SHP77 treated with DMSO at 0.1 percent for 48 hours (cell line): ENCODE data around the gene FLVCR2.

Source experiments
- DNase-seq: peaks from one replicate; lab custom pipeline; 2025; lab: John Stamatoyannopoulos, UW

Gene FLVCR2

DNA sequence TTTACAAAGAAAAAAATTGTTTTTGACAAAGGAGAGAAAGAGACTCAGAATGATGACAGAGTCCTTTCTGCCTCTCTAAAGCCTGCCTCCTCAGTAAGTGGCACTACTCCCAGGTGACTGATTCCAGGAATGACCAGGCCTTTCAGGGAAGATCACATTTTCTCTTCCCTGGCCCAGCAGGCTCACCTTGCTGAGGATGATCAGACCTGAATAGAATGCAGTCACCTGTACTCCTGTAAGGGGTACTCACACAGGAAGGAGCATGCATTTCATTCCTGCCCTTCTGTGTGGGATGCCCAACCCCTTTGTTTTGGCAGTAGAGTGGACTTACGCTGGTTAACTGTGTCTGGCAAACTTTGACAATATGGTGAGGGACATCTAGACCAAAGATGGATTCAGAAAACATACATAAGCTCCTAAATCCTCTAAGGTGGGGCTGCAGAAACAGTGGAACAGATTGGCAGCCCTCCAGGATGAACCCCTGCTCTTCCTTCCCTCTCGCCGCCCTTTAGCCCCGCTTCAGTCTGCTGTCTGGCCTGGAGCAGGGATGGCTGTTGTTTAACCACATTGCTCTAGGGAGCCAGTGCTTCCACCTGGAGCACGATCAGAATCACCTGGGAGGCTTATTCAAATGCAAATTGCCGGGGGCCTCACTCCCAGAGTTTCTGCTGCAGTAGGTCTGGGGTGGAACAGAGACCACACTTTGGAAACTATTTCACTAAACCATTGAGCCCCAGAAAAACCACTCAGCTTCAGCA, 52.5 kb downstream of the FLVCR2 start:
- no peak for DNase-seq

DNA sequence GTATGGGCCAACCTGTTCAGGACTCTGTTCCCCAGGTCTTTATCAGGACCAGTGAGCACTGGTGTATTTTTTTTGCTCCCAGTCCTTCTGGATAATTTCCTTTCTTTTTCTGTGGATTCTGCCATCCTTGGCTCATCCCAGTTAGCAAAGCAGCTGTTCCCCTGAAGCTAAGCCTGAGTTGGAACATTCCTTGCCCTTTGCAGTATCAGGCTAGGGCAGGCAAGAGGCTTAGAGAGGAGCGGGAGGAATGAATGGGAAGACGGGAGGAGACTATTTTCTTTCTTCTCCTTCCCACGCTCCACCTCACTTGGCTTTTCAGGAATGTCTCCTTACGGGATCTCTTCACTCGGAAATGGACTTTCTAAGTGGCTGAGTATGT, 53.0 kb downstream of the FLVCR2 start:
- no peak for DNase-seq

DNA sequence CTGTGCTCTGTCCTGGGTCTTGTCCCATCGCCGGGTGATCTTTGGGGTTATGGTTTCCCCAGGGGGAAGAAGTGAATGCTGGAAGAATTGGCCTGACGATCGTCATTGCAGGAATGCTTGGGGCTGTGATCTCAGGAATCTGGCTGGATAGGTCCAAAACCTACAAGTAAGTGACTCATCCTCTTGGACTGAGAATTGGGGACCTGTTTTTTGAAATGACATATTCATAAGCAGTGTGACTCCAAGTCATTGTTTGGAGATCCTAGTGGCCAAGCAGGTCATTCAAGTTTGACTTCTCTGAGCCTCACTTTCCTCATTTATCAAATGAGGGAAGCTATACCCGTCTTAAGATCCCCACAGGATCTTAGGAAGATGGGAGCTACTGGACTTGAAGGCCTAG, 56.4 kb downstream of the FLVCR2 start:
- no peak for DNase-seq

DNA sequence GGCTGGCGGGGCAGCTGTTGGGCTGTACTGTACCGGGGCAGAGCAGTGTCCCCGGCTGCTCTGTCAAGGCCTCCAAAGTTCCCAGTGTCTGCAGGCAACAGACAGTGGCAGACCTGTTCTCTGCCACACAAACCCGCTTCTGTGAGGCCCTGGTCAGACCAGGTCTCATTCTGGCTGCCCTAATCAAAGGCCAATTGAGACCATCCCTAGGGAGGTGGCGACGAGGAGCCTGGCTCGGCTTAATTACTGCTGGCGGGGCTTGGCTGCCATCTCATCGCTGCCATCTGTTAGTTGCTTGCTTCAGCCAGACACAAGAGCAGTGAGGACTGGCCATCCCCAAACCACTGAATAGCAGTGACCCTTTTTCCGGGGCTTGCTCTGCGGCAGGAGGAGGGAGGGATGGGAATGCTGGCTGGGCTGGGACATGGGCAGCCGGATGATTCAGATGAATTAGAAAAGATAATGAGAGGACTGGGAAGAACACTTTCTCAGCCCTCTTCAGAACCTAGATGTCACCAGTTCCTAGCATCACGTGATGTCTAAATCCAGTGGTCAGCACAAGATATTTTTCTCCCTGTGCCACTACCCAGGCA, 57.8 kb downstream of the FLVCR2 start:
- no peak for DNase-seq

DNA sequence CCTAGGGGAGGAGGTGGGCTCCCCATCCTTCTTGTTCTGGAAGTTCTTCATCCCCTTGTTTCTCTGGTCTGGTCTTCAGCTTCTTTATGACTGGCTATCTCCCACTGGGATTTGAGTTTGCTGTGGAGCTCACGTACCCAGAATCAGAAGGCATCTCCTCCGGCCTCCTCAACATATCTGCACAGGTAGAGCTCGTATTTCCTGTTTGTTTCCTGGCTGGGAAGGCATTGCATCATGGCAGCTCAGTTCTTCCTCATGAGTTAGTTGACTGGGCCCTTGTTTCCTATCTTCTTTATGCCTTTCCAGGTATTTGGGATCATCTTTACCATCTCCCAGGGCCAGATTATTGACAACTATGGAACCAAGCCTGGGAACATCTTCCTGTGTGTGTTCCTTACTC, 62.5 kb downstream of the FLVCR2 start:
- DNase-seq: no peak

DNA sequence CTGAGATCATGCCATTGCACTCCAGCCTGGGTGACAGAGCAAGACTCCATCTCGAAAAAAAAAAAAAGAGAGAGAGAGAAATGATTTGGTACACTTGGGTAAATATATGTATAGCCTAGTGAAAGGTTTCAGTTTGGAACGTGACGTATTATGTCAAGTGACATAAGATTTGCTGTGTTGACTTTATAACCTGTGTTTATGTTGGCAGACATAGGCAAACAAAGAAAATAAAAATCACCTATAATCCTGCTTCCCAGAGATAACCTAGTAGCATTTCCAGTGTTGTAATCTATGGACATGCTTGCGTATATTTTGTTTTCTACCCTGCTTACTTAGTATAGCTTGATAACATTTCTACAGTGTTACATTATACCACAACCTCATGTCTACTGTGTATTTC, 65.6 kb downstream of the FLVCR2 start:
- no peak for DNase-seq

DNA sequence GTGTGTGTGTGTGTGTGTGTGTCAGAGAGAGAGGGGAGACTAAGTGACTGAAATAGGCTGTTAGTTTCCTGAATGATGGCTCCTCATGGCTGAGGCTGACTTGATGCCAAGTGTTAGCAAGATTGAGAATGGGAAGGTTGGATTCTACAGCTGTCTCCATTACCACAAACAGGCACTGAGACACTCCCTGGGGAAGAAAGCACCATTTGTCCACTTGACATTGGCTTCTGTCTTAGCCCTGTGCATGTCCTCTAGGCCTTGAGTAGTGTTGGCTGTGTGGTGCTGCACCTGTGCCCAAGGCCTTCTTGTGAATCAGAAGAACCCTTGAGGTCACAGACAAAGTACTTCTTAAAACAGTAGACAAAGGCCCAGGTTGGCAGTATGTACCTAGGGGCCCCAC, 66.6 kb downstream of the FLVCR2 start:
- no peak for DNase-seq

DNA sequence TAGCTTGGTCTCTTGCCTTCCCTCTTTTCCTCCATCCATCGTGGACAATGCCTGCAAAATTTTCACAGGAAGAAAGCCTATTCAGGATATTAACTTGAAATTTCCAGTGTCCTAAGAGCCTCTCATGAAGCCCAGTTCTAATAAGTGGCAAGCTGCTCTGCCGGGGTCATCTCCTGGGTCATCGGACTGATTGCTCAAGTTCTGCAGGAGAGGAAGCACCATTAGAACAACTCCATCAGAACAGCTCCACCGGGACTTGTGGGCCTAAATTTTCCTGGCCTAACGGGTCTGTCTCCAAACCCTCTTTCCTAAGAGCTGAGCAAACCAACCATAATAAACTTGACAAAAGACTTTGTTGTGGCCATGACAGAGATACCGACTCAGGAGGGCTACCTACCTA, 68.3 kb downstream of the FLVCR2 start:
- DNase-seq: no peak

DNA sequence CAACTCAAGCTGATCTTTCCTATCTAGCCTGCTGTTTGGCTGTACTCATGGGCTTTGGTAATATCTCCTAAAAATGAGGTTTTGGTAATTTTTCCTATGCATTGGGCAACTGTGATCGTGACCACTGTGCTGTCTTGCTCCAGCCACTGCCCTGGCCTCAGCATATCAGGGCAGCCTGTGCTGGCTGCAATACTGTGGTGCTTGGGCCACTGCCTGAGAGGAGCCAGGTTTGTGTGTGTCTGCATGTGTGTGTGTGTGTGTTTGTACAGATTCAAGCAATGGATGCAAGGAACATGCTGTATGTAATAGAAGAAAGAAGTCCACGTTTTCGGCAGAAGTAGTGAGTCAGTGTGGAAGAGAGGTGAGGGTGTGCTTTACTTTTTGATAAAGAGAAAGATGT, 69.2 kb downstream of the FLVCR2 start:
- DNase-seq: no peak

DNA sequence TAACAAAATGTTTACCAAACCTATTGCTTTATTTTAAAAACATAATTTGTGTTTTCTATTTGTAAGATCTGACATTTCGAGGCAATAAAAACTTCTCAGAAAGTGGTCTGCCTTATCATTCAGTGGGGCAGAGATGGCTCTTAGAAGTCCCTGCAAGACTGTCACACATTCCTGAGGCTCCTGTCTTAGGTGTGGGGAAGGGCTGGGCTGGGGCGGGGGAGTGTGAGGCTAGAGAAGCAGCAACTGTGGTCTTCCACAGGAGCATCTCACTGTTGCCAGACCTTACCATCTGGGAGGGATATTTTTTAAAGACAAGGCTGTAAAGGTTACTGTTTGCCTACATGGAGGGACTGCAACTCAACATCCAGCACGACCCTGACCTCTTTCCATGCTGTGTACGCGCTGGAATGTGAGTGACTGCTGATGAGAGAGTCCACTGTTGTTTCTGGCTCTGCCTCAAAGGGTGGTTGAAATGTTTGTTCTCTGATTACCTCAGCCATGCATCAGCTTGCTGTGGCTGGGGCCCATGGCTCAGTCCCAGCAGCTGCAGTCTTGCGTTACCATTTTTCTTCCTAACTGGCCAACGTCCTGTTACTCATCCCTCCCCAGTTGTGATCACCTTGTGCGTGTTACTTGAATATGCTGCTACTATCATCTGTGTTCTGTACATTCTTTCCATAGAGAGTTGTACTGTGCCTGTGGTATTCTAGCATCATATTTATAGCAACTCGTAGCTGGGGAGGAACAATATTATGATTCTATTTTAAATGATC, 69.8 kb downstream of the FLVCR2 start:
- peak; percentile 81 for DNase-seq

DNA sequence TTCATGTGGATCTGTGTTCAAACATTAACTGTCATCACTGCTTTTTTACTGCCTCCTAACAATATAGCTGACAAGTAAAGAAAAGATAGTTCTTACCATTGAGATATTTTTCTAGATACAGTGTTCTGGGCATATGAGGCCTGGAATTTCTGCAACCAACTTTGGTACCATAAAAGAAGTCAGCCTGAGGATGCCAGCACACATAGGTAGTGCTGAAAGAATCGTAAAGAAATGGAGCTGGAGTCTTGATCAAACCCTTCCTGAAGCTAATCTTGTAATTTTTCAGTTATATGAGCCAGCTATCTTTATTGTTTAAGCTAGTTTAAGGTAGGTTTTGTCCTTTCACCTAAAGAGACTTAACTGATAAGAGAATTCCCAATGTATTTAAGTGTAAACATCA, 70.9 kb downstream of the FLVCR2 start:
- no peak for DNase-seq

DNA sequence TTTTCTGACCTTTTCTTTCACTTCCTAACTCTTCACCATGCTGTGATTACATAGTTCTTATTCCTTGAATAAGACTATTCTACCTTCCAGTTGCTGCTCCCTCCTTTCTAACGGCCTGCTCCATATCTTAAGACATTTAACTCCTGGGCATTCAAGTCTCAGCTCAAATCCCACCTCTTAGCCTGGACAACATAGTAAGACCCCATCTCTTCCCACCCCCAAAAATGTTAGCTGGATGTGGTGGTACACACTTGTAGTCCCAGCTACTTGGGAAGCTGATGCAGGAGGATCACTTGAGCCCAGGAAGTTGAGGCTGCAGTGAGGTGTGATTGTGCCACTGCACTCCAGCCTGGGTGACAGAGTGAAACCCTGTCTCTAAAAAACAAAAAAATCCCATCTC, 71.4 kb downstream of the FLVCR2 start:
- no peak for DNase-seq

DNA sequence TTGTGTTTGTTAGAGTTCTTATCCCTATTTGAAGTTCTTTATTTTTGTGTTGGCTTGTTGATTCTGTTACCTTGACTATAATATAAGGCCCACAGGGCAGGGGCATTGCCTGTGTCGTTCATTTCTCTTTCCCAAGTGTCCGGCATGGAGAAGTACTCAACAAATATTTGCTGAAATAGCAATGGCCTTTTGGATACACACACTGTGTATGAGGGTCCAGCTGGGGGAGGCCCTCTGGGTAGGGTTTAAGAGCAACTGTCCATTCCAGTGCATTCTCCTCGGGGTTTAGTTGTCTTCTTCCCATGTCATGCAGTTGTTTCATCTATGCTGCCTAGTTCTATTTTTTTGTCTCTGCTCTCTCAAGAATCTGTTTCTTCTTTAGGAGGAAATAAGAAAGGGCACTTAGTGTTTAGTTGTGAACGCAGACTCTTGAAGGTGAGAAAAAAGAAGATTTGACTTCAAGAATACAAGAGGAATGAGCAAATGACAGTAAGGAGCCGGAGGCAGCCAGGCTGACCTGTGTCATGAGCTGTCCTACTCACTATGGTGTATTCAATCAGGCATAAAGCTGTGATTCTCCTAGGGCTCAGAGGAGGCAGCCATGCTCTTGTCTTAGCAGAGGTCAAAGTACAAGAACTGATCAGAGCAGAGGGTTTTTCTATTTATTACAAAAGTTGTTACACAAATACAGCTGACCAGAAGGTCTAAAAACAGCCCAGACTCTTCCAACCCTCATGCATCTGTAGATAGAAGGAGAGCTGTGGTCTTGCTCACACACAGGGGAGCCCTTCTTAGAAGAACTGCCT, 72.0 kb downstream of the FLVCR2 start:
- DNase-seq: no peak

DNA sequence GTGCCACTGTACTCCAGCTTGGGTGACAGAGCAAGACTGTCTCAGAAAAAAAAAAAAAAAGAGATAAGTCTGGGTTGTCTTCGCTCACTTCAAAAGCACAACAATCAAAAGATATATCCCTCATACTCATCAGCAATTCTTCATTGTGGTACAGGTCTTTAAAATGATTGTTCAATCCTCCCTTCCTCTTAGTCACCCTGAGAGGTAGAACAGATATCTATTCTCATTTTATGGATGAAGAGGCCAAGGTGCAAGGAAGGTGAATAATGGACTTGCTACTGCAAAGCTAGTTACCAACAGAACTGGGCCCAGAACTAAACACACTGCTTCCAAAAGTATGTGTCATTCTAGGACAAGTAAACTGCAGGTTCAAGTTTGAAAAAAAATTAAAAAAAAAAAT, 75.1 kb downstream of the FLVCR2 start:
- DNase-seq: no peak

DNA sequence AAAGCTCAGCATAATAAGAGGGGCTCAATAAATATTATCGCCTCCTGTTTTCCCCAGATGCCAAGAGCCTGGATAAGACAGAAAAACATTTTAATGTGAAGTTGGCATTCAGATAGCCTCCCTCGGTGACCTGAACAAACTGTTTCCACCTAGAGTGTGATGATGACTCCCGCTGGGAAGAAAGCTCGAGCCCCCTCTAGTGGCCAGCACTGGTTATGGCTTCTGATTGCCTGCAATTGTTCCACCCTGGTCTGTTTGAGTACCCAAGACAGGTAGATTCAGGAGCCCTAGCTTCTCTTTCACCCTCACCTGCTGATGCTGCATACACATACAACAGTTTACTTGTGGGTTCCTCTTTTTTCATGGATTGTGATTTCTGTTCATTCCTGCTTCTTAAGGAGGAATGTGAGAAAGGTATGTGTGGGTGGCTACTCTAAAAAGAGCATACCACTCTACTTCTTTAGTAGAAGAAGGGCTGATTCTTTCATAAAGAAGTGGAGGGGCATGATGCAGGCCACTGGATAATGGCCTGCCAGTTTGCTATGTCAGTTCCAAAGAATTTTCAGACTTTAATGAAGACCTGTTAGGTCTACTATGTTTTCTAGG, 75.8 kb downstream of the FLVCR2 start:
- DNase-seq: peak; percentile 33

DNA sequence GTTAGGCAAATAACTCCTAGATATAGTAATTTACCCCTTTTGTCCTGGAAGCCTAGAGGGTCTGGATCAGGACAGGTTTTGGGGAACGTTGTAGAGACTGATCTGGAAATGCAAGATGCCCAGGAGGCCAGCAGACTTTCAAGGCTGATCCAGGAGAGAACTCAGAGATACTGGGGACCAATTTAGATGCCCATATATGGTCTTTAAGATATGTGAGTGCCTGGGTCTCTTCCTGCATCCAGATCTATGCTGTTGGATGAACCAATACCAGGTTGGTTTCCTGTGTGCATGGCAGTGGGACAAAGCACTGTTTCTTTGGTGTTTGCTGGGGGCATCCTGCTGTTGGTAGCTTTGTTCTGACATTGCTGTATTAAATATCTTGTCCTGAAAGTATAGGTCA, 76.8 kb downstream of the FLVCR2 start:
- no peak for DNase-seq

DNA sequence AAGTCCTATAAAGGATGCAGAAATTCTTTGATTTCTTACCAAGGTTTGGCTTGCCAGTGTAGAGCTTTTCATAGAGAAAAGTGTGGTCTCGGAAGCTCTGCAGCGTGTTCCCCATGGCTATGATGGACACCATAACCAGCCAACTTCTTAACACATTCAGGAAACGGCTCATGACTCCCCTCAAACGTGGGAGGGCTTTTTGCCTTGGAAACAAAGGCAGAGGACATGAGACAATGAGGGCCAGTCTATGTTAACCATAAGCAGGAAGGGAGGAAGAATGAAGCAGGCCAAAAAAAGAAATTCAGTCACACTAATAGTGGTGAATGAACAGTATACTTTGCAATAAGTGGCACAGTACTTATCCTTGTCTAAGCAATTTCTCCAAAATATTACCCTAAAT, 78.9 kb downstream of the FLVCR2 start:
- no peak for DNase-seq

DNA sequence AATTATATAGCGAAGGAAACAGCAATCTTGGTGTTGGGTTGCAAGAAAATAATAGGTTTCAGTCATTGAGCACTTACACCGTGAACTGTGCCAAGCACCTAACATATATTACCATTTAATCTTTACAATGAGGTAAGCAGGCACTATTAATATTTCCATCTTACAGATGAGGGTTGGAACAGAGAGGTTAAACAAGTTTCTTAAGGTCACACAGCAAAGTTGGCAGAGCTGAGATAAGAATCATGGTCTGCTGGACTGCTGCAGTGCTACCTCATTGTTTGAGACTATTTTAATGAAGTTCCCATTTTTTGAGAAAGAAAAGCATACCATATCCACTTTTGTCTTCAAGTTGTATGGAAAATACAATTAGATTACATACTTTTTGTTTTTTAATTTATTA, 80.5 kb downstream of the FLVCR2 start:
- DNase-seq: no peak

DNA sequence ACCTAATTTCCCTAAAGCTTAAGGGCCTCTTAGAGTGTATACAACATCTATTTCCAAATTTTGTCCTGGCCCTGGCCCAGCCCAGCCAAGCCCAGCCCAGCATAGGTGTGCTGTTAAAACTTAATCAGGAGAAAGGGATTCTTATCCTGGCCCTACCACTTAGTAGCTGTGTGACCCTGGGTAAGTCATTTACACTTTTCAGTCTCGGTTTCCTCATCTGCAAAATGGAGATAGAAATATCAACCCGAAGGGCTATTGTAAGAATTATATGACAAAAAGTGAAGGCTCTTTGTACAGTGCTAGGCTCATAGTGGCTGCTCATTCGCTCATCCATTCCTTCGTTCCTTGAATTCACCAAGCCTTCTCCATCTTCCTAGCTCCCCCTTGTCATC, 81.8 kb downstream of the FLVCR2 start:
- no peak for DNase-seq

DNA sequence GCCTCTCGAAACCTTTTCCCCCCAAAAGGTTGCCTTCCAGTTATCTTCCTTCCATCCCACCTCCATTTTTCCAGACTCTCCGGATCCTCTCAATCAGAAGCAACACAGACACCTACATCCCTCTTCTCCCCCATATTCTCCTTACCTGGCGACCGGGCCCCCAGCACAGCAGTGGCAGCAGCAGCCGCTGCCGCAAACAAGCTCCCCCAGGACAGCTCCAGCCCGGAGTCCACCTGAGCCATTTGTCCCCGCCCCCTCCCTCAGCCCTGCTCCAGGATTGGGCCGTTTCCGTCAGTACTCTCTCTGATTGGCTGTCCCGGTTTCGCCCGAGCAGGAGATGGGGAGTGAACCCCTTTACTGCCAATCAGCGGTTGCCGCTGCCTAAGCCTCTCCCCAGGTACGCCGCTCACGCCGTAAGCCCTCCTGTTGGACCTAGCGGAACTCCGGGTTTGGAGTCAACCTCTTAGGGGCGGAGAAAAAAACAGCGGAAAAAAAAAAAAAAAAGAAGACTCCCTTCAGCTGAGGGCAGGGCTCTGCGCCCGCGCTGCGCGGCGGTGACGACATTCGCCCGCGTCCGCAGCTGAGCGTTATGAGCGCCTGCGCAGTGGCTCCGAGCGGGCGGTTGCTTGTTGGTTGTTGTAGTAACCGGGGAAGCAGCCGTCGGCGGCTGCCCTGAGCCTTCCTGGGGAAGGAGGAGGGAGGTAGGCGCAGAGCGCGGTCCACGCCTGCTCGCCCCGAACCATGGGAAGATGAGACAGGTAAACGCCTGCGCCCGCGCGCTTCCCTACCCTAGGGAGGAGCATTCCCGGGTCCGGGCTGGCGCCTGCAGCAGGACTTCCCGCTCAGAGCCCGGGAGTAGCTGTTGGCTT, 82.4 kb downstream of the FLVCR2 start, which contains the start of the genes ERG28 and TTLL5:
Gene ERG28 (minus strand): TSS at position 247 of the 869 bp plus-strand sequence. CDS start 3,374 bp downstream, outside the sequence.
Gene TTLL5 (plus strand): TSS at position 617 of the 869 bp plus-strand sequence. CDS start 1,904 bp downstream, outside the sequence.
- peak; percentile 99 for DNase-seq

DNA sequence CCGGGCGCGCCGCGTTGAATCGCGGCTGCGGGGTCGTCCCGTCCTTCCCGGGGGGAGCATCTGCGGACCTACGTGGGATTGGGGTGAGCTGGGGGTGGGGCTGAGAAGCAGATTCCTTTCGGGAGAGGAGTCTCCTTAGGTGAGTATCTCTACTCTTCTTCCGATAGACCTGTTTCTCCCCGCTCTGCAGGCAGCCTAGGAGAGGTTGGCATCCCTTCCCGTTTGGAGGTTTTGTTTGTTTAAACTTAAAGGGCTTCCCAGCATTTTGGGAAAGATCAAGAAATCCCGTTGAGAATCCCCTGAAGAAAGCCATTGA, 83.0 kb downstream of the FLVCR2 start:
- peak; percentile 52 for DNase-seq
